HEK293 (cell line): Measurements from ENCODE around the gene GATA3.

ENCODE experiments used
- BCL11B ChIP-seq: fragments of 450-650 bp; formaldehyde crosslinking; IDR thresholded peaks from 2 replicates; pipeline ENCODE4 v1.5.1; 2016; ENCODE audit warnings: low read depth, missing biosample characterization, missing genetic modification characterization
- KLF7 ChIP-seq: fragments of 450-650 bp; formaldehyde crosslinking; IDR thresholded peaks from 2 replicates; pipeline ENCODE4 v1.5.1; 2016; ENCODE audit warnings: missing biosample characterization, missing genetic modification characterization, borderline replicate concordance
- KLF8 ChIP-seq: fragments of 450-650 bp; formaldehyde crosslinking; IDR thresholded peaks from 2 replicates; pipeline ENCODE4 v1.5.1; 2016; ENCODE audit warnings: missing biosample characterization, missing genetic modification characterization
- REPIN1 ChIP-seq: fragments of 450-650 bp; formaldehyde crosslinking; IDR thresholded peaks from 2 replicates; pipeline ENCODE4 v1.5.1; 2017; ENCODE audit warnings: missing biosample characterization, missing genetic modification characterization, low read depth
- SP2 ChIP-seq: fragments of 450-650 bp; formaldehyde crosslinking; IDR thresholded peaks from 2 replicates; pipeline ENCODE4 v1.5.1; 2016; ENCODE audit warnings: missing biosample characterization, missing genetic modification characterization
- SP3 ChIP-seq: fragments of 450-650 bp; formaldehyde crosslinking; IDR thresholded peaks from 2 replicates; pipeline ENCODE4 v1.5.1; 2016; ENCODE audit warnings: missing biosample characterization, missing genetic modification characterization
- TCF7L2 ChIP-seq: IDR thresholded peaks from 2 replicates; pipeline ENCODE4 v1.6.1; 2011; ENCODE audit warnings: low read depth, mild to moderate bottlenecking, inconsistent platforms, low read length, moderate library complexity, borderline replicate concordance
- TRIM28 ChIP-seq: IDR thresholded peaks from 2 replicates; pipeline ENCODE4 v1.6.1; 2011; ENCODE audit warnings: low read length, control low read depth, borderline replicate concordance
- YY2 ChIP-seq: fragments of 450-650 bp; formaldehyde crosslinking; IDR thresholded peaks from 2 replicates; pipeline ENCODE4 v1.5.1; 2016; ENCODE audit warnings: missing biosample characterization, missing genetic modification characterization
- ZBTB1 ChIP-seq: fragments of 450-650 bp; formaldehyde crosslinking; IDR thresholded peaks from 2 replicates; pipeline ENCODE4 v1.5.1; 2016; ENCODE audit warnings: missing biosample characterization, missing genetic modification characterization
- ZBTB17 ChIP-seq: fragments of 450-650 bp; formaldehyde crosslinking; IDR thresholded peaks from 2 replicates; pipeline ENCODE4 v1.5.1; 2016; ENCODE audit warnings: missing biosample characterization, missing genetic modification characterization
- ZBTB8A ChIP-seq: fragments of 450-650 bp; formaldehyde crosslinking; IDR thresholded peaks from 2 replicates; pipeline ENCODE4 v1.5.1; 2016; ENCODE audit warnings: missing biosample characterization, missing genetic modification characterization
- ZNF146 ChIP-seq: fragments of 450-650 bp; formaldehyde crosslinking; IDR thresholded peaks from 2 replicates; pipeline ENCODE4 v1.5.1; 2016; ENCODE audit warnings: missing biosample characterization, missing genetic modification characterization
- ZNF157 ChIP-seq: fragments of 450-650 bp; formaldehyde crosslinking; IDR thresholded peaks from 2 replicates; pipeline ENCODE4 v1.5.1; 2016; ENCODE audit warnings: missing biosample characterization, missing genetic modification characterization
- ZNF169 ChIP-seq: fragments of 450-650 bp; formaldehyde crosslinking; IDR thresholded peaks from 2 replicates; pipeline ENCODE4 v1.5.1; 2016; ENCODE audit warnings: missing biosample characterization, missing genetic modification characterization
- ZNF184 ChIP-seq: fragments of 450-650 bp; IDR thresholded peaks from 2 replicates; pipeline ENCODE4 v1.5.1; 2018; ENCODE audit warnings: missing biosample characterization, mild to moderate bottlenecking, missing genetic modification characterization
- ZNF221 ChIP-seq: fragments of 450-650 bp; formaldehyde crosslinking; IDR thresholded peaks from 2 replicates; pipeline ENCODE4 v1.5.1; 2017; ENCODE audit warnings: missing biosample characterization, missing genetic modification characterization, borderline replicate concordance
- ZNF223 ChIP-seq: fragments of 450-650 bp; formaldehyde crosslinking; IDR thresholded peaks from 2 replicates; pipeline ENCODE4 v1.5.1; 2016; ENCODE audit warnings: missing biosample characterization, missing genetic modification characterization
- ZNF404 ChIP-seq: fragments of 450-650 bp; formaldehyde crosslinking; IDR thresholded peaks from 2 replicates; pipeline ENCODE4 v1.5.1; 2017; ENCODE audit warnings: missing biosample characterization, missing genetic modification characterization
- ZNF521 ChIP-seq: fragments of 450-650 bp; formaldehyde crosslinking; IDR thresholded peaks from 2 replicates; pipeline ENCODE4 v1.5.1; 2017; ENCODE audit warnings: missing biosample characterization, mild to moderate bottlenecking, missing genetic modification characterization
- ZNF596 ChIP-seq: fragments of 450-650 bp; IDR thresholded peaks from 2 replicates; pipeline ENCODE4 v1.5.0; 2018; ENCODE audit warnings: missing biosample characterization, mild to moderate bottlenecking, missing genetic modification characterization, moderate library complexity
- ZNF621 ChIP-seq: fragments of 450-650 bp; formaldehyde crosslinking; IDR thresholded peaks from 2 replicates; pipeline ENCODE4 v1.5.1; 2017; ENCODE audit warnings: missing biosample characterization, missing genetic modification characterization
- ZNF629 ChIP-seq: fragments of 450-650 bp; formaldehyde crosslinking; IDR thresholded peaks from 2 replicates; pipeline ENCODE4 v1.5.1; 2017; ENCODE audit warnings: missing biosample characterization, missing genetic modification characterization
- ZNF658 ChIP-seq: fragments of 450-650 bp; formaldehyde crosslinking; IDR thresholded peaks from 2 replicates; pipeline ENCODE4; 2016; ENCODE audit warnings: missing biosample characterization, missing genetic modification characterization
- ZNF677 ChIP-seq: fragments of 450-650 bp; IDR thresholded peaks from 2 replicates; pipeline ENCODE4 v1.5.0; 2018; ENCODE audit warnings: missing biosample characterization, mild to moderate bottlenecking, missing genetic modification characterization, moderate library complexity
- ZNF785 ChIP-seq: fragments of 450-650 bp; formaldehyde crosslinking; IDR thresholded peaks from 2 replicates; pipeline ENCODE4 v1.5.1; 2016; ENCODE audit warnings: missing biosample characterization, missing genetic modification characterization
- TF ChIP-seq, protein P1 (sequence below): fragments of 450-650 bp; IDR thresholded peaks from 2 replicates; pipeline ENCODE4 v1.5.1; 2018; ENCODE audit warnings: missing biosample characterization, mild to moderate bottlenecking, missing genetic modification characterization
- TF ChIP-seq, protein P2 (sequence below): IDR thresholded peaks from 2 replicates; pipeline ENCODE4 v1.6.1; 2011; ENCODE audit warnings: mild to moderate bottlenecking, low read depth, low read length, borderline replicate concordance
- TF ChIP-seq, protein P3 (sequence below): fragments of 450-650 bp; formaldehyde crosslinking; IDR thresholded peaks from 2 replicates; pipeline ENCODE4 v1.5.1; 2017; ENCODE audit warnings: missing biosample characterization, missing genetic modification characterization
- TF ChIP-seq, protein P4 (sequence below): fragments of 450-650 bp; IDR thresholded peaks from 2 replicates; pipeline ENCODE4 v1.5.1; 2018; ENCODE audit warnings: missing biosample characterization, missing genetic modification characterization
- TF ChIP-seq, protein P5 (sequence below): fragments of 450-650 bp; formaldehyde crosslinking; IDR thresholded peaks from 2 replicates; pipeline ENCODE4 v1.5.1; 2017; ENCODE audit warnings: missing biosample characterization, mild to moderate bottlenecking, missing genetic modification characterization, moderate library complexity
- TF ChIP-seq, protein P6 (sequence below): fragments of 450-650 bp; formaldehyde crosslinking; IDR thresholded peaks from 2 replicates; pipeline ENCODE4 v1.5.1; 2016; ENCODE audit warnings: missing biosample characterization, missing genetic modification characterization

The GATA3 gene

DNA sequence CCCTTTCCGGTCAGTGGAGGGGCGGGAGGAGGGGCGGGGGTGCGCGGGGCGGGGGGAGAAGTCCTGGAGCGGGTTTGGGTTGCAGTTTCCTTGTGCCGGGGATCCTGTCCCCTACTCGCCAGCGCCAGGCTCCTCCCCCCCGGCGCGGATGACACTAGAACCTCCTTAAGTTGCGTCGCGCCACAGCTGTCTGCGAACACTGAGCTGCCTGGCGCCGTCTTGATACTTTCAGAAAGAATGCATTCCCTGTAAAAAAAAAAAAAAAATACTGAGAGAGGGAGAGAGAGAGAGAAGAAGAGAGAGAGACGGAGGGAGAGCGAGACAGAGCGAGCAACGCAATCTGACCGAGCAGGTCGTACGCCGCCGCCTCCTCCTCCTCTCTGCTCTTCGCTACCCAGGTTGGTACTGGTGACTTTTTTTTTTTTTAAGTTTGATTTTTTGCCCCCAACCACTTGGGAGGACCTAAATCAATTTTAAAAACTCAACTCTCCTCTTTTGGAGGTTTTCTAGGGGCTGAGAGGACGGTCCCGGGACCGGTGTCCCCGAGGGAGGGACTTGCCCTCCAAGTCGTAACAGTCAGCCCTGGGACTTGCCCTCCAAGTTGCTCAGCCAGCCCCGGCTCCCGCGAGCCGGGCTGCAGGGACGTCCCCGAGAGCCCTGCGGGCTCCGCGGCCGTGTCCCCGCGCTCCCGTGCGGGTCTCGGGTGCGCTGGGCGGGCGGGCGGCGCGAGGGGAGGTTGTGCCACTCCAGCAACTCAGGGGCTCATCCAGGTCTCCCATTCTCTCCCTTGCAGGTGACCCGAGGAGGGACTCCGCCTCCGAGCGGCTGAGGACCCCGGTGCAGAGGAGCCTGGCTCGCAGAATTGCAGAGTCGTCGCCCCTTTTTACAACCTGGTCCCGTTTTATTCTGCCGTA lies at the start of gene GATA3 (continued):
- TF ChIP-seq, protein P1, sequence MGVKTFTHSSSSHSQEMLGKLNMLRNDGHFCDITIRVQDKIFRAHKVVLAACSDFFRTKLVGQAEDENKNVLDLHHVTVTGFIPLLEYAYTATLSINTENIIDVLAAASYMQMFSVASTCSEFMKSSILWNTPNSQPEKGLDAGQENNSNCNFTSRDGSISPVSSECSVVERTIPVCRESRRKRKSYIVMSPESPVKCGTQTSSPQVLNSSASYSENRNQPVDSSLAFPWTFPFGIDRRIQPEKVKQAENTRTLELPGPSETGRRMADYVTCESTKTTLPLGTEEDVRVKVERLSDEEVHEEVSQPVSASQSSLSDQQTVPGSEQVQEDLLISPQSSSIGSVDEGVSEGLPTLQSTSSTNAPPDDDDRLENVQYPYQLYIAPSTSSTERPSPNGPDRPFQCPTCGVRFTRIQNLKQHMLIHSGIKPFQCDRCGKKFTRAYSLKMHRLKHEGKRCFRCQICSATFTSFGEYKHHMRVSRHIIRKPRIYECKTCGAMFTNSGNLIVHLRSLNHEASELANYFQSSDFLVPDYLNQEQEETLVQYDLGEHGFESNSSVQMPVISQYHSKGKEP: no peak
- TF ChIP-seq, protein P2, sequence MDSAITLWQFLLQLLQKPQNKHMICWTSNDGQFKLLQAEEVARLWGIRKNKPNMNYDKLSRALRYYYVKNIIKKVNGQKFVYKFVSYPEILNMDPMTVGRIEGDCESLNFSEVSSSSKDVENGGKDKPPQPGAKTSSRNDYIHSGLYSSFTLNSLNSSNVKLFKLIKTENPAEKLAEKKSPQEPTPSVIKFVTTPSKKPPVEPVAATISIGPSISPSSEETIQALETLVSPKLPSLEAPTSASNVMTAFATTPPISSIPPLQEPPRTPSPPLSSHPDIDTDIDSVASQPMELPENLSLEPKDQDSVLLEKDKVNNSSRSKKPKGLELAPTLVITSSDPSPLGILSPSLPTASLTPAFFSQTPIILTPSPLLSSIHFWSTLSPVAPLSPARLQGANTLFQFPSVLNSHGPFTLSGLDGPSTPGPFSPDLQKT: no peak
- TF ChIP-seq ZBTB8A (peak; percentile 3; the same call in 1 of the 2 replicates), BCL11B (tag by site-specific recombination) (peak; percentile 15; the same call in 1 of the 2 replicates), ZNF785 (tag by site-specific recombination) (no peak), ZNF404 (tag by site-specific recombination) (no peak), KLF8 (peak; percentile 51; the same call in 1 of the 2 replicates), ZNF184 (no peak), ZNF658 (tag by site-specific recombination) (no peak), ZNF629 (tag by site-specific recombination) (peak; percentile 15; the same call in 1 of the 2 replicates), ZNF221 (tag by site-specific recombination) (no peak), ZNF223 (tag by site-specific recombination) (no peak), REPIN1 (peak; percentile 66; the same call in 1 of the 2 replicates), ZNF677 (tag by site-specific recombination) (no peak), ZNF596 (tag by site-specific recombination) (peak; percentile 95), ZBTB17 (peak; percentile 32; the same call in 1 of the 2 replicates), ZBTB1 (tag by site-specific recombination) (0 out of 2 replicates have a peak, but pooled peaks have one; percentile 23), ZNF157 (tag by site-specific recombination) (no peak), ZNF169 (tag by site-specific recombination) (no peak), ZNF521 (tag by site-specific recombination) (no peak), TCF7L2 (no peak), YY2 (tag by site-specific recombination) (no peak), TRIM28 (no peak), SP2 (tag by site-specific recombination) (0 out of 2 replicates have a peak, but pooled peaks have one; percentile 36), ZNF146 (tag by site-specific recombination) (no peak), ZNF621 (tag by site-specific recombination) (no peak), SP3 (tag by site-specific recombination) (peak; percentile 18; the same call in 1 of the 2 replicates), KLF7 (no peak)
- TF ChIP-seq, protein P3, sequence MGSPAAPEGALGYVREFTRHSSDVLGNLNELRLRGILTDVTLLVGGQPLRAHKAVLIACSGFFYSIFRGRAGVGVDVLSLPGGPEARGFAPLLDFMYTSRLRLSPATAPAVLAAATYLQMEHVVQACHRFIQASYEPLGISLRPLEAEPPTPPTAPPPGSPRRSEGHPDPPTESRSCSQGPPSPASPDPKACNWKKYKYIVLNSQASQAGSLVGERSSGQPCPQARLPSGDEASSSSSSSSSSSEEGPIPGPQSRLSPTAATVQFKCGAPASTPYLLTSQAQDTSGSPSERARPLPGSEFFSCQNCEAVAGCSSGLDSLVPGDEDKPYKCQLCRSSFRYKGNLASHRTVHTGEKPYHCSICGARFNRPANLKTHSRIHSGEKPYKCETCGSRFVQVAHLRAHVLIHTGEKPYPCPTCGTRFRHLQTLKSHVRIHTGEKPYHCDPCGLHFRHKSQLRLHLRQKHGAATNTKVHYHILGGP (tag by site-specific recombination): no peak
- TF ChIP-seq, protein P4, sequence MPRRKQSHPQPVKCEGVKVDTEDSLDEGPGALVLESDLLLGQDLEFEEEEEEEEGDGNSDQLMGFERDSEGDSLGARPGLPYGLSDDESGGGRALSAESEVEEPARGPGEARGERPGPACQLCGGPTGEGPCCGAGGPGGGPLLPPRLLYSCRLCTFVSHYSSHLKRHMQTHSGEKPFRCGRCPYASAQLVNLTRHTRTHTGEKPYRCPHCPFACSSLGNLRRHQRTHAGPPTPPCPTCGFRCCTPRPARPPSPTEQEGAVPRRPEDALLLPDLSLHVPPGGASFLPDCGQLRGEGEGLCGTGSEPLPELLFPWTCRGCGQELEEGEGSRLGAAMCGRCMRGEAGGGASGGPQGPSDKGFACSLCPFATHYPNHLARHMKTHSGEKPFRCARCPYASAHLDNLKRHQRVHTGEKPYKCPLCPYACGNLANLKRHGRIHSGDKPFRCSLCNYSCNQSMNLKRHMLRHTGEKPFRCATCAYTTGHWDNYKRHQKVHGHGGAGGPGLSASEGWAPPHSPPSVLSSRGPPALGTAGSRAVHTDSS (tag by site-specific recombination): peak; percentile 46; the same call in 1 of the 2 replicates
- TF ChIP-seq, protein P5, sequence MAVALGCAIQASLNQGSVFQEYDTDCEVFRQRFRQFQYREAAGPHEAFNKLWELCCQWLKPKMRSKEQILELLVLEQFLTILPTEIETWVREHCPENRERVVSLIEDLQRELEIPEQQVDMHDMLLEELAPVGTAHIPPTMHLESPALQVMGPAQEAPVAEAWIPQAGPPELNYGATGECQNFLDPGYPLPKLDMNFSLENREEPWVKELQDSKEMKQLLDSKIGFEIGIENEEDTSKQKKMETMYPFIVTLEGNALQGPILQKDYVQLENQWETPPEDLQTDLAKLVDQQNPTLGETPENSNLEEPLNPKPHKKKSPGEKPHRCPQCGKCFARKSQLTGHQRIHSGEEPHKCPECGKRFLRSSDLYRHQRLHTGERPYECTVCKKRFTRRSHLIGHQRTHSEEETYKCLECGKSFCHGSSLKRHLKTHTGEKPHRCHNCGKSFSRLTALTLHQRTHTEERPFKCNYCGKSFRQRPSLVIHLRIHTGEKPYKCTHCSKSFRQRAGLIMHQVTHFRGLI (tag by site-specific recombination): no peak
- TF ChIP-seq, protein P6, sequence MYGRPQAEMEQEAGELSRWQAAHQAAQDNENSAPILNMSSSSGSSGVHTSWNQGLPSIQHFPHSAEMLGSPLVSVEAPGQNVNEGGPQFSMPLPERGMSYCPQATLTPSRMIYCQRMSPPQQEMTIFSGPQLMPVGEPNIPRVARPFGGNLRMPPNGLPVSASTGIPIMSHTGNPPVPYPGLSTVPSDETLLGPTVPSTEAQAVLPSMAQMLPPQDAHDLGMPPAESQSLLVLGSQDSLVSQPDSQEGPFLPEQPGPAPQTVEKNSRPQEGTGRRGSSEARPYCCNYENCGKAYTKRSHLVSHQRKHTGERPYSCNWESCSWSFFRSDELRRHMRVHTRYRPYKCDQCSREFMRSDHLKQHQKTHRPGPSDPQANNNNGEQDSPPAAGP (tag by site-specific recombination): no peak; the same call in 1 of the 2 replicates
